NCI-H2196 treated with DMSO at 0.1 percent for 48 hours (cell line): Measurements from ENCODE around the gene SS18.

ENCODE experiments used
- DNase-seq: peaks from one replicate; lab custom pipeline; 2025; ENCODE audit not compliant: unreplicated experiment; lab: John Stamatoyannopoulos, UW

The SS18 gene

DNA sequence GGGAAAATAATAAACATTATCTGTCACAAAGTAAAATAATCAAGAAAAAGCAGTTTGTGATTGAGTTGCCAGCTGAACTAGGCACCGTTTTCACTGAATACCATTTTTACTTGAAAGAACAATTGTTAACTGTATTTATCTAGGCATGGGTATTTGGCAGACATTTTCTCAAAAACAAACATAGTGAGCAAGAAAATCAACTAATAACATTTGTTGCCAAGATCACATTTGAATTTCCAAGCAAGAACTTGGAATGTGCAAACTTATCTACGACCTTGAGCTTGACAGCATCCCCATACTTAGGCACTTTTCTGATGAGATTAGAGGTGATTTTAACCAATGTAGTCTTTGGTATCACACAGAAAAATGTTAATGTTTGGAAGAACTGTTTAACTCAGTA lies 16.7 kb downstream of the SS18 start:
- no peak for DNase-seq

DNA sequence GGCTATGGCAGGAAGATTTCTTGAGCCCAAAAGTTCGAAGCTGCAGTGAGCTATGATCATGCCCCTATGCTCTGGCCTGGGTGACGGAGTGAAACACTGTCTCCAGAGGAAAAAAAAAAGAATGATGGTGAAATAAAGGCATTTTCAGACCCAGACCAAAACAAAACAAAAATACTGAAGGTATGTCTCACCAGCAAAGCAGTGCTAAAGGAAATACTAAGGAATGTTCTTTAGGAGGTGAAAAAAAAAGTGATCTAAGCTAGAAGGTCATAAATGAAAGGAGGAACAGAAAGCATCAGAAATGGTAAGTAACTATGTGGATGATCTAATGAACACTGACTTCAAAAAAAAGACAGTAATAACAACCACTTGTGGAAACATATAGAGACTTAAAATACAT lies 18.7 kb downstream of the SS18 start:
- no peak for DNase-seq

DNA sequence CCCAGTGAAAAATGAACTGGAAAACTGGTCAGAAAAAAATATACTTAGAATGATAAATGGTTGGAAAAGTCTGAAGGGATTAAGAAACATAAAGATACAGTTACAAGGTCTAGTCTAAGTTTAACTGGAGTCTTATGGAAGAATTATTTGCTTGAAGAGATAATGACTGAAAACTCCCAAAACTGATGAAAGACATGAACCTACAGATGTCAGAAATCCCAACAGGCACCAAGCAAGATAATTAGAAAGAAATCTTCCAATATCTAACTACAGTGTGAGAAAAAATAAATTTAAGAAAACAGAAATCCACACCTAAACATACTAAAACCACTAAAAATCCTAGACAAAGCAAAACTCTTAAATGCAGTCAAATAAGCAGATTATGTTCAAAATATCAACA lies 19.4 kb downstream of the SS18 start:
- no peak for DNase-seq

DNA sequence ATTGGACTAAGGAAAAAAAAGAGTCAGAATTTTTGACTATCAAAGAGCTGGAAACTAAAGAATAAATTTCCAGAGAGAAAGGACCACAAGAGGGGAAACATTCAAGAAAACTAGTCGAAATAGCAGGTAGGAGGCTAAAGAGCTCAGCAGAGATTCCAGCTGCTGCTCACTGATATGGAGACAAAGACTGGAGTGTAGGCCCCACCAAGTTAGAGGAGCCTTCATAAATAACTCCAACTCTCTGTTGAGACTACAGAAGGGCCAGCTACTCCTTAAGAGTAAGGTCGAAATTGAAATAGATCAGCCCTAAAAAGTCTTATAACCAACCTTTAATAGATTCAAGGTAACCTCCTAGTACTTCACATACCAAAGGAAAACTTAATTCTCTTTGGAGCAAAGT lies 31.1 kb downstream of the SS18 start:
- DNase-seq: no peak

DNA sequence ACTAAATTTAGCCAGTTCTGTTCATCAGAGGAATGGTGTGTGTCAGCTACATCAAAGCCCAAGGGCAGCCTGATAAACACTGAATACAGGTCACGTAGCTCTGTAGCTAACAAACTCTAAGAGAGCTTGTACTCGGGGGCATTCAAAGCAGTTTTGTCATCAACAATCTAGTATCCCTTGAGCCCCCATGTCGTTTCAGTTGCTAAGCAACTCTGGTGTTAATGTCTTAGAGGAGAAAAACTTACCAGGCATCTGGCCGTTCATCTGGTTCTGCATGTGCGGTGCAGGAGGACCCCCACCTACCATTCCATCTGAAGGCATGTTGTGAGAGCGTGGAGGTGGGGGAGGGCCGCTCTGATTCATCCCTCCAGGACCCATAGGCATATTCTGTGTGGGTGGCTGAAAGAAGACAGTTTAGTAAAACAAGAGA lies 33.1 kb downstream of the SS18 start:
- DNase-seq: no peak

DNA sequence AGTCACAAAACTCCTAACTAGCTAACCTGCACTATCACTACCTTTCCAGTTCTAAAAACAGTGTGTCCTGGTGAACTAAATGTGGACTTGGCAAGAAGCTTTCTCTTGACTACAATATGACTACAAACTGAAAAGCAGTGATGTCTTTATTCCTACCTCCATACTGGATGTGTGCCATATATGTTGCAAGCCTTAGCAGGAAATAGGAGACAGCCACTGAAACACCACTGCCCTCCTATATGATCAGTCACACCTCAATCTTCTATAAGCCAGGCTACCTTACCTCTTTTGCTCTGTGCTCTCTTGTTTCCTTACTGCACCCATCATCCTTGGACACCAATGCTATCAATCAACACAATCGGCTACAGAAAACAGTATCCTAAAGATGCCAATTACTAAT lies 34.1 kb downstream of the SS18 start:
- no peak for DNase-seq

DNA sequence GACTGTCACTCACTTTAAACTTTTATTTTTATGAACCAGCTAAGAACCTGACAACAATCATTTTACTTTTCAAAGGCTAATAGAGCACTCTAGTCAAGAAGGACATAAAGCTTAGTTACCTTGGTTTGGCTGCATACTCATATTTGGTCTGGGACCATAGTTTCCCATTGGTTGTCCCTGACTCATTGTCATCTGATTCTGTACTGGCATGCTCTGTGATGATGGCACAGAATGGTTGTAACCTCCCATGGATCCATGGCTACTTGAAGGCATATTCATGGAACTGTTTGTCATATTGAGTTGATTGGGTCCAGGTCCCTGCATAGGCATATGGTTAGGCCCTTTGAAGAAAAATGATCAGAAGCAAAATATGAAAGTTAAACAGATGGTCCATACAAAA lies 37.9 kb downstream of the SS18 start:
- DNase-seq: no peak

DNA sequence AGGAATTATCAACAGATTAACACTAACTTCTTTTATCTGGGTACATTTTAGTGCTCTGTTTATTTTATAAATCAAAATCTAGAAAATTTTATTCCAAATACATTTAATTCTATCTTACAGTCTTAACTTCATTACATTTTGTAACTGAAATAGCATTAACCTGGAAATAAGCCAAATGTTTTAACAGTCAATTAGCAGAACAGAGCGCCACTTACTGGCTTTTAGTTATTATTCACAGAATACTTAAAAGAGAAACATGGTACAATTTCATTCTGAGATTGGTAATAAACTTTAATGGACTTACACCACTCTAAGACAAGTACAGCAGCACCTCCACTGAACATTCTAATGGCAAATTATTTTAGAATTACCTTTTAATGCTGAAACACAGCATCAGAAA lies 38.6 kb downstream of the SS18 start:
- no peak for DNase-seq

DNA sequence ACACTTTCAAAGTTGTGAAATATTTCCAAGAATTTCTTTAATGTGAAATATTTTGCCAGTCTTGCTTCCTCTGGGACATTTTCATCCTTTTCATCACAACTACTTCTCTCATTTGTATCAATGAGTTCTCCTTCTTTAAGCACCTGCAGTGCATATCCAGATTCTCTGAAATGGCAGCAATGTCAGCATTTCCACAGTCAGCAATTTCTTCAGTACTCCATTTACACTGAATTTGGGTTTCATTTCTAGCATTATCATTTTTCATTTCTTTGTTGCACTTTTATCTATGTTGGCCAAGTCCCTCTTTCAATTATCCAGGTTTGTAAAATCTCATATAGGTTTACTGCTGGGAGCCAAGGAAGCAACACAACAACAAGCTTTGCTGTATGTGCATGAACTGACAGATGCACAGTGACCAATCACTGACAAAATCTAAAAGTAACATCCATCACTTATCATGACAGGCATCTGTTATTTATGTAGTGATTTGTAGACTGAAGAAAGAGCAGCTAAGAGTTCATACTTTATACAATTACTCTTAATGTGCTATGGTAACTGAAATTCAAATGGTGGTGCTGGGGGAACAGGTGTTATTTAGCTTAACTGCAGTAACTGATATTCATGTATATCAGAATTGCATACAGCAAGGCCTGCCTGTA lies 43.9 kb downstream of the SS18 start:
- no peak for DNase-seq

GRCh38 chr18:26044807-26045206 lies 45.6 kb downstream of the SS18 start:
- no peak for DNase-seq

- no peak for DNase-seq
These were observed 50.3 kb downstream of the SS18 start for GRCh38 chr18:26040051-26040656.

- no peak for DNase-seq
These were observed 51.2 kb downstream of the SS18 start for GRCh38 chr18:26039203-26039602.

GRCh38 chr18:26036635-26037034 lies 53.8 kb downstream of the SS18 start:
- DNase-seq: no peak

- no peak for DNase-seq
These were observed 55.4 kb downstream of the SS18 start for GRCh38 chr18:26034850-26035497.

GRCh38 chr18:26022585-26022984 lies 67.8 kb downstream of the SS18 start:
- no peak for DNase-seq

DNA sequence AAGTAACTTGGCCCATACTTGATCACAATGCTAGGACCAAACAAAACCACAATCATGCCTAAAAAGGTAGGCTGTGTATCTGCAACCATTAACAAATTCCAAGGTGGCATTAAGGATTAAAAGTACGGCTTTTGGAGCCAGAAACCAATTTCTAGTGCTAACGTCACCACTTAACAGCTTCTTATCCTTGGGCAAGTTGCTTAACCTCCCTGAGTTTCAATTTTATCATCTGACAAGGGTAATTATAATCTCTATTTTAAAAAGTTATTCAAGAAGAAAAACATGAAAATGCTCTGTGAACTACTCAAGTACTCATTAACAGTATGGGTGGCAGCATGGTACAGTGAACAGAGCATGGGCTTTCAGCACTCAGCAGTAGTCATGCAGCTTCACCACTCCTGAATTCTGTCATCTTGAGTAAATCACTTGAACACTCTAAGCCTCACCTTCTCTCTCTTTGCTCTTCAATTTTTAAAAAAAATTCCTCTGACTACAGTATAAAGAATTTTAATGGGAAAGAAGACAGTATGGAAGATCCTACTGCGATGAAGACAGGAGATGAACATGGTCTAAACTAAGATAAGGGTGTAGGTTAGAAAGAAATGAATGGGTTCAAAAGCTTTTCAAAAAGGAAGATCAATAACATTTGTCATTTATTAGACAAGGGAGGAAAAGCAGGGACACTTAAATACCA lies 69.2 kb downstream of the SS18 start:
- DNase-seq: no peak

- no peak for DNase-seq
These were observed 72.5 kb downstream of the SS18 start for GRCh38 chr18:26017929-26018328.

- DNase-seq: no peak
These were observed 76.0 kb downstream of the SS18 start for GRCh38 chr18:26014462-26014861.

DNA sequence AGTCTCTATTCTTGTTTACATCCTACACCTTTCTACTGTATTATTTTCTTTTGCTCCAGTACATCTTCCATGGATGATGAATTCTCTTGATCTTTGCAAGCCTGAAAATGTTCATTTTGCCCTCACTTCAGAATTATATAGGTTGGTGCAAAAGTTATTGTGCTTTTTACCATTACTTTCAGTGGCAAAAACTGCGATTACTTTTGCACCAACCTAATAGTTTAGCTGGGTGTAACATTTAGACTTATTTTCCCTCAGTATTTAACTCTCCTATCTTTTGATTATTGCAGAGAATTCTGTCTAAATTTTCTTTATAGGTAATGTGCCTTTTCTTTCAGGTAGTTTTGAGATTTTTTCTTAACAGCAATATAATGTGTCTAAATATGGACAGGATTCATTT lies 81.8 kb downstream of the SS18 start:
- no peak for DNase-seq

DNA sequence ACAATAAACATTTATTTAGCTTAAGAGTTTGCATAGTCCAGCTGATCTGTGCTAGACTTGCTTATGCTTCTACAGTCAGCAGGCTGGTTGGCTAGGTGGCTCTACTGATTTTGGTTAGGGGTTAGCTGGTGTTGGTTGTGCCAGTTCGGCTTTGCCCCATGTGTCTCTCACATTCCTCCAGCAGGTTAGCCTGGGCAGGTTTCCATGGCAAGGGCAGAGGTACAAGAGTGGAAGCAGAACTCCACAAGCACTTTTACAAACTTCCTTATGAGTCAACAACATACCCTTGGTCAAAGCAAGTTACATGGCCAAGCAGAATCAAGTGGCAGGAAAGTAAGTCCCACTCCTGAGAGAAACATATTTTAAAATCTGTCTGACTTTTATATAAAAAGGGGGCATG lies 82.3 kb downstream of the SS18 start:
- no peak for DNase-seq

DNA sequence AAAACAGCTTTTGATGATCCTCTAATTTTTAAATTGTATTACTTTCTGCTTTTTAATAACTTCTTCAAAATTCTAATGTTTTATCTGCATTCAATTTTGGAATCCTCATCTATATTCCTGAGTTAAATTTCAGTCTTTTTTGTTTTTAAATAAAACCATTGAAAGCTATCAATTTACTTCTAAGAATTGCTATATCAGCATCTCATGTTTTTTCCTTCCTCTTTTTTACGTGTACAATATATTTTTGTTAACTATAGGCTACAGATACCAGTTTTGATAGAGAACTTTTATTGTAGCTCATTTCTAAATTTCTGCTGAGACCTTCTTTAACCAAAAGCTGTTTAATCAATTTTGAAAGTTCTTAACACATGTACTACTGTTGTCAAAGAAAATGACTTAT lies 84.5 kb downstream of the SS18 start:
- DNase-seq: no peak

GRCh38 chr18:26004832-26005231 lies 85.6 kb downstream of the SS18 start:
- no peak for DNase-seq
